NCI-H748 (cell line): ENCODE results near the gene PTPRM.

Source experiments
- DNase-seq: peaks from one replicate; lab custom pipeline; 2025; ENCODE audit not compliant: unreplicated experiment; lab: John Stamatoyannopoulos, UW

The PTPRM gene

DNA sequence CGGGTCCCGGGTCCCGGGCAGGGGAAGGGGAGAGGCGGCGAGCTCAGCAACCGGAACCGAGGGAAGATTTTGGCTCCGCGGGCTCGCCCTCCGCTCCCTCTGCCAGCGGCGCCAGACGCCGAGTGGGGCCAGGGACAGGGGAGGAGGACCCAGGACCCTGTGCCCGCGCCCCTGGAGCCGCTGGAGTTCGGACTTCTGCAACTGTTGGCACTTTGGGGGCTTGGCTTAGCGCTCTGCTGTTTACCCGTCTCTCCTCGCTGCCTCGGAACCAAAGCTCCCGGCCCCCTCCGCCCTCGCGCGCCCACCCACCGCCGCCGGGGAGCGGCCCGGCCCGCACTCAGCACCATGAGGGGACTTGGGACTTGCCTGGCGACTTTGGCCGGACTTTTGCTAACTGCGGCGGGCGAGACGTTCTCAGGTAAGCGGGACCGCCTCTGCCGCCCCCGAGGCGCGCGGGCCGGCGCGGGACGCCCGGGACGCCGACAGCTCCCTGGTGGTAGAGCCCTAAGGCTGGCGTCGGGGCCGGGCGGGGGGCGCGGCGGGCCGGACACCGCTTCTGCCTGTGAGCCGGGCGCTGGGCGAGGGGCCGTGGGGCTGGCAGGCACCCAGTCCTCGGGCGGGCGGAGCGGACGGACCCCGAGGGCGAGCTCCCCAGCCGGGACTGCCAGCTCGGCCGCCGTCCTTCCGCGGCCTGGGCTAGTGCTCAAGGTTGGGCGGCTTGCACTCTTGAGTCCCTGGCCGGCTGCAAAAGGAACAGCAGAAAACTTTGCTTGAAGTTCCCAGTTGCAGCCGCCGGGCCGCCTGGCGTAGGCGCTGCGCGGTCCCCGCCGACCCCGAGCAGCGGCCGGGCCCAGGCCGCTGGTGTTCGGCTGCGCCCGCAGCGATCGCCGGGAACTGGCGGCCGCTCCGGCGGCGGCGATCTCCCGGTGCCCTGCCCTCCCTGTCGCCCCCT lies 634 bp downstream of the PTPRM start:
- DNase-seq: peak; percentile 62

DNA sequence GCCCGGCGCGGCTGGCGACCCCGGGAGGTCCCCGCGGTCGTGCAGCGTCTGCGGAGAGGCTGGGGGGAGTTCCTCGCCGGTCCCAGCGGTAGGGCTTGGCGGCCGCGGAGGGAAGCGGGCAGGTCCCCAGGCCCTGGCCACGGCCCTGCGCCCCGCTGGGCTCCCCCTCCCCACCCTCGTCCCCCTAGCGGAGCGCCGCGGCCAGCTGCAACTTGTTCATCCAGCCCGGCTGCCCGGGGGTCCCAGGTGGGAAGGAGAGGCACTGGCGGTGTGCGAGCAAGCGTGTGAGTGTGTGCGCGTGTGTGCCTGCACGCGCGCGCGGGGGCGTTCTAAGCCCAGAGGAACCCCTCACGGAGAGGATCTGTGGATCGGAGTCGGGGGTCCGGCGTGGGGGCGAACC lies 1.3 kb downstream of the PTPRM start:
- DNase-seq: peak; percentile 62

DNA sequence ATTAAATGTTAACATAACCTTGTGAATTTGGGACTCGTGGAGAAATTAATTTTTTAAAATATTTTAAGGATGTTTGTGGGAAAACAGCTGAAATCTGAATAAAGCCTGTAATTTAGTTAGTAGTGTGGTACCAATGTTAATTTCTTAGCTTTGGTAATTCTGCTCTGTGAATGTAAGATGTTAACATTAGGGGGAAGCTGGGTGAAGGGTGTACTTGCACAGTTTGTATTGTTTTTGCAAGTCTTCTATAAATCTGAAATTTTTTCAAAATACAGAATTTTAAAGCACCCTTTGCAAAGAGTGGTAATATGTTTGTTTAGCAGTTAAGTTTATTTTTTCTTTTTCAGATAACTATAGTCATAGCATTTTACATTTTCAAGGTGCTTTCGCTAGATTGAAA lies 4.5 kb downstream of the PTPRM start:
- DNase-seq: no peak

DNA sequence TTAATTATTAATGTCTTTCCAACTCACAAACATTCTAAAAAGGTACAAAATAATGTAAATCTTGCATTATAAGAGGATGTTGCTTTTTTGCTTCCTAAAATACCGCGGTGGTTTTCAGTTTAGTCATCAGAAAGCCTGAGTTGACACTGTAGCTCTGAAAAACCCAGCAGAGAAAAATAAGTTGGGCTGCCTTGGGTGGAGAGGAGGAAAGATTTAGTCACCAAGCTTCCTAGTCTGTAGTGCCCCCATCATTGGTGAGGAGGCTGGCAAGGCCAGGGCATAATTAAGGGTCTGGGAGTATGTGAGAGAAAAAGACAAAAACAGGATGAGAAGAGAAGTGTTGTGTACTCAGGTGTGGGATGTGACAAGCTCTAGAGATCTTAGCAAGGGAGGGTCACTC lies 5.7 kb downstream of the PTPRM start:
- no peak for DNase-seq

DNA sequence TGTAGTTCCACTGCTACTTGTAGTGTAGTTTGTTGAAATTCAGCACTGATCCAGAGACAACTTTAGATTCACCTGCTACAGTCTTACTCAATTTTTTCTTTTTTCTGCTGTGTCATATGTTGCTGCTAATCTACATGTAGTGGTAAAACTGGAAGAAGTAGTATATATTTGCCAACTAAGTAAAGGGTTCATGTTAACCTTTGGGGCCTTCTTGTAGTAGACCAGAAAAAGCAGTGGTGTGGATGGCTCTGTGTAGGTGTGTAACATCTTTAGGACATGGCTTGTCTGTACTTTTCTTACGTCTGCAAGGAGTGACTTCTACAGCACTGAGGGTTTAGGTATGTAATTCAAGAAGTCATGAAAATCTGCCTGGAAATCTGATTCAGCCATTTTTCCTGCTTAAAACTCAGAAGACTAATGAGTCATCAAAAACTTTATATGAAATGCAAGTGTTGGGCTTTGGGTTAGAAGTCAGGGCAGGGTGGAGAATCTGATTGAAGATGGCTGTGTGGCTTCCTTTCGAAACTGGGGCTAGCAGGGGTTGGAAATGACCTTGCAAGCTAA lies 8.4 kb downstream of the PTPRM start:
- DNase-seq: no peak

DNA sequence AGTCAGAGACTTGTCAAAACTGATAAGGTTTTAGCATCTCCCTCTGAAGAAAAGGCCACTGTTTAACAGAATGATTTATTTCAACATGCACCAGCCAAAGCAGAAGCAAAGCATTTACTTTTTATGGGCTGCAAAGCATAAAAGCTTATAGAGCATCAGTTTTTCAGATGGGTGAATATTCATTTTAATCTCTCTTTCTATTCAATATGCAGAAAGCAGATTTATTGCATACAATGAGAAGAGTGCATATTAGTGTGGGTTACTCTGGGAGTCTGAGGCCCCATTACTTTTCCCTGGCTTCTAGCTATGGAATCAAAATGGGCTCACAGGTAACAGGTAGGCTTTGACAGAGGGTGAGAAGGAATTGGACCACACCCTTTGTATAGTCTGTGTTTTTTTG lies 9.0 kb downstream of the PTPRM start:
- DNase-seq: no peak

DNA sequence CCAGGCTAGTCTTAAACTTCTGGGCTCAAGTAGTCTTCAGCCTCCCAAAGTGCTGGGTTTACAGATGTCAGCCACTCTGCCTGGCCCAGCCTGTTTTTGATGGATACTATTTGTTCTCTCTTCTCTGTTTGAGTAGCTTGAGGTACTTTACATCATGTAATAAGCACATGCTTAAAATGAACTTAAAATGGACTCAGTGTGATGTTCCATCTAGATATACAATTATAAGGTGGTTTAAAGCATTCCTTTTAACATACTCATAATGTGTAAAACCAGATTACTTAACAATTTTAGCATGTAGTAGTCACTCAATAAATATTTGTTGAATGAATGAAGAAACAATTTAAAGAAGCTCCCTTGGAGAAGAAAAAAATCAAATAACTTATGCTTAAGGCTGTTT lies 9.6 kb downstream of the PTPRM start:
- no peak for DNase-seq

DNA sequence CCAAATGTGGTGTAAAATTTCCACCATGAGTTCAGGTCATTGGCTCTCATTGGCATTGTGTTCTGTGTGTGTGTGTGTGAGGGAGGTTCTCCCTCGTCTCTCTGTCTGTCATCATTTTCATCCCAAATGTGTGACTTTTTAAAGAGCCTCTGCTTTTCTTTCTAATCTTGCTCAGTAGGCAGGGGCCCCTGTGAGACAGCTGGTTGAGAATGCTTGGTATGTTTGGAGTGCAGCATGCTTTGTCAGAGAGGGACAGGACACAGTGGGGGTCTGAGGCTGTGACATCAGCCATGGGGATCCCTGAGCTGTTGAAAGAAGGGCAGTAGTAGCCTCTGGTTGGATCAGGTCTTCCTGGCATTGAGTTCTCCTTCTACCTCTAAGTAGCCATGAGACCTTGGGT lies 10.6 kb downstream of the PTPRM start:
- DNase-seq: no peak

DNA sequence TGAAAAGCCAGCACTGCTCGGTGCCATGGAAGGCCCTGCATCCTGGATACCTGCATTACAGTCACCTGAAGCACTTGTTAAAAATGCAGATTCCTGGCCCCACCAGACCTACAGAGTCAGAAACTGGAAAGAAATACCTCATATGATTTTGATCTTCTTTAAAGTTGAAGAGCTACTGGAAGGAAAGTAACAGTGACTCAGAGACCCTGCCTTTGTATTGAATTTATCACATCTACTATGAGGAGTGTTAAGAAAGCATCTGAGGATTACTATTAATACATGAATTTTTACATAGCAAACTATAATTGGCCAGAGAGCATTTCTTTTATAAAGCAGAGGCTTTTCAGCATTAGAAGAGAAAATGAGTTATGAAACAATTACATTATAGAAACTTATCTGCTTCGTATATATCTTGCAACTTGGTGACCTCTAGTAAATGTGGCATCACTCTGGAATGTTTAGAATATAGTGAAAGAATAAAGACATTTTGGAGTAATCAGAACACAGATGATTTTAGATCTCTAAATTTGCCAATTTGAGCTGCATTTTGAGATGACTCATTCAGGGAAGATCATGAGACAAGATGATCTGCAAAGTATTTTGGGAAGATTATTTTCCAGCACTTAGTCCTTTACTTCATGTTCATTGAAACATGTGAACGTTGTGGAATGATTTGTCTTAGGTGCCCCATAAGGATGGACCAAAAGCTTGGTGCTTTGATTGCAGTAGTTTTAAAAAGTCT lies 12.2 kb downstream of the PTPRM start:
- no peak for DNase-seq

DNA sequence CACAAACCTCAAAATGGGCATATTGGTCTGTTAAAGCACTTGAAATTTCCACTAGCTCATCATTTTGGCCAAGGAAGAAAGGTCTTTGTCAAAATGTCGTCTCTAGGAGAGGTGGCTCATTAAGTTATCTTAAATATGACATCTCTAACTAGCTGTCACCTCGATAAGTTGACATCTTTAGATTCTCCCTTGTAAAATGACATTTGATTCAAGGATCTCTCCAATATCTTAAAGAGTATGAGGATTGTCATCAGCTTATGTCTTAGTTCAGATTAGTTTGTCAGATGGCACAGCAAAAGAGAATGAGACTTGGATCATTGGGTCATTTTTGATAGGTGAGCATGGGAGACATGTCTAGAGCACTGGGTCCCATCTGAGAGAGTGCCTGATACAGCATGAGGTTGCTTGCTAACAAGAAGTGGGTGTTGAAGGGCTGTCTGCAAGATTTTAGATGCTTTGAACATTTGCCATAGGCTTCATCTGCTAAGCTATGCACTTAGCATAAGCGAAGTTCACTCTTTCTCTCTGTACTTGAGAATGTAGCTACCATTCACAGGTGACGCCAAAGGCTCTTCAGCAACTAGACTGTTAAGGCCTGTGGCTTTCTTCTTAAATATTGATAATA lies 12.9 kb downstream of the PTPRM start:
- no peak for DNase-seq

DNA sequence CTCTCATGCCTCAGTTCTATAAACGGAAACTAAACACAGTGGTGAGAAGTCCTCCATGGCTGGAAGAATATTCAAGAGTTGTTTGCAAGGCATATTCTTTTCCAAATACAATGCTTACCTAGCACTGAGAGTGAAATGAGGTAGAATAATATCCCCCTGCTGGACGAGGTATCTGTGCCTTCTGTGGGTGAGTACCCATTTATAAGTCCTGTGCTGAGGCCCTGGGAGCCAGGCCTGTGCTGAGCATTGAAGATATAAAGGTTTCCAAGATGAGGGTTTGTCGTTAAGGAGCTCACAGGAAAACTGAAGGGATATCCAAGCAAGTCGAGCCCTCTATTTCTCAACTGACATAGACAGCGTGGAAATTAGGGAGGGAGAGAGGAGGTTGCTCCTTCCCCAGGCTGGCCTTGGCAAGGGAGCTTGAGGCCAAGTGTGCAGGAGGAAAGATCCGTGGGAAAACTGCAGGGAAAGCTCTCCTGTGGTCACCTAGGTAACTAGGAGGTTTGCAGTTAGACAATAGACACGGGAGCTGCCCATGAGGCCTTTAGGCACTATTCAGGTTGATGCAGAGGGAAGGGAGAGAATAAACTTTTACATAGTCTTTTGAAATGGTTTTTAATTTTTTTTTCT lies 17.6 kb downstream of the PTPRM start:
- no peak for DNase-seq

DNA sequence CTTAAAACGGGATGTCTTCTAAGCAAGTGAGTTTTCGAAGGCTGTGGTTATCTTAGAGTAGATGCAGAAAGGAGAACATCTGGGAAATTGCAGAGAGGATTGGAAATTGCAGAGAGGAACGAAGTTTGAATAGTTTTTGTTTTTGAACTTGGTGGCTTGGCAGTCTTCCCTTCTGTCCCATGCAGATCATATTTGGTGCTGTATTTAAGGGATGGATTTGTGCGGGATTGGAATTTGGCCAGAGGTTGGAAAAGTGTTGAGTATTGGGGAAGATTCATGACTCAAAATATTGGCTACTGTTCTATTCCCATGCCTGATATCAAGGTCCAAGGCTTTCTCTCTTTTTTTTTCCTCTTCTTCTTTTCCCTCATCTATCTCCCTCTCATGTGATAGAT lies 18.2 kb downstream of the PTPRM start:
- DNase-seq: no peak

DNA sequence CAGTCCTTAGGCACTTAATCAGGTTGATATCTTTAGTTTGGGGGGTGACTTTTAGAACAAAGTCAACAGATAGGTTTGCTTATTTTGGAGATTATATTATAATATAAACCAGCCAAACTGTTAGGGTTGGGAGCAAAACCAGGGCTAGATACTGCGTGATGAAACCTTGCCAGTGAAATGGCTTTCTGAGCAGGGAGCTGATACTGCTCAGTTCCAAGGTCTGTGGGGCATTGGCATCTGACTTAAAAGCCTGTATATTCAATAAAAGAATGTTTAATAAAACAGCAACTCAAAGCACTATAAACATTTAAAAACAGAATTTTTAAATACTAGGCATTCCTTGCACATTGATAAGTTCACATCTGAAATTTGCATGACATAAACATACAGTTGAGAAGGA lies 19.3 kb downstream of the PTPRM start:
- no peak for DNase-seq

DNA sequence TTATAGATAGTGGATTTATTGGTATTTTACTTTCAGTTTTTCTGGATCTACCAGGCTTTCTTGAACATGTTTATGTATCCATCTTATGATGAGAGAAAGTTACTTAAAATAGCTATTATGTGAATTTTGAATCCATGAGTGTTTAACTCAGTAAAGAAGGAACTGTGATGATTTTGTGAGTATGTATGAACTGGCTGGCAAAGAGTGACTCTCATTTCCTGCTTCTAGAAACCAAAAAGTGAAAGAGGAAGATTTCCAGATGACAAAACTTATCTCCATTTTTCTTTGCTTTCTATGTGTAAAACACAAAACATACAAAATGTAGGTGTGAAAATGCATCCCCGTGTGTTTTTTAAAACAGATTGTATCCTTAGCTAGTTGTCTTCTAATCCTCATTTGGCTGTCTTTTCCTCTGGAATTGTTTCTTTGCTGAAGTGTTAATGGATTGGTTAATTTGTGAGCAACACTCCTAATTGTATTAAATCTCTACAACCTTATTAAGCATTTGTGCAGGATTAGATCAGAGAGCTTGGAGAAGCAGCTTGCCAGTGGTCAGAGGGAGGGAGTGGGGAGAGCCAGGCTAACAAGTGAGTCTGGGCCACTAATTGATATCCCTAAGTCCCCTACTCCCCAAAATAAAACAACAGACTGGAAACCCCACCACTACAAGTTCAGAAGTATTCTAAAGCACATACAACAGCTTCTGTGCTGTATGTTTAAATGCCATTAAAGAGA lies 23.9 kb downstream of the PTPRM start:
- no peak for DNase-seq

DNA sequence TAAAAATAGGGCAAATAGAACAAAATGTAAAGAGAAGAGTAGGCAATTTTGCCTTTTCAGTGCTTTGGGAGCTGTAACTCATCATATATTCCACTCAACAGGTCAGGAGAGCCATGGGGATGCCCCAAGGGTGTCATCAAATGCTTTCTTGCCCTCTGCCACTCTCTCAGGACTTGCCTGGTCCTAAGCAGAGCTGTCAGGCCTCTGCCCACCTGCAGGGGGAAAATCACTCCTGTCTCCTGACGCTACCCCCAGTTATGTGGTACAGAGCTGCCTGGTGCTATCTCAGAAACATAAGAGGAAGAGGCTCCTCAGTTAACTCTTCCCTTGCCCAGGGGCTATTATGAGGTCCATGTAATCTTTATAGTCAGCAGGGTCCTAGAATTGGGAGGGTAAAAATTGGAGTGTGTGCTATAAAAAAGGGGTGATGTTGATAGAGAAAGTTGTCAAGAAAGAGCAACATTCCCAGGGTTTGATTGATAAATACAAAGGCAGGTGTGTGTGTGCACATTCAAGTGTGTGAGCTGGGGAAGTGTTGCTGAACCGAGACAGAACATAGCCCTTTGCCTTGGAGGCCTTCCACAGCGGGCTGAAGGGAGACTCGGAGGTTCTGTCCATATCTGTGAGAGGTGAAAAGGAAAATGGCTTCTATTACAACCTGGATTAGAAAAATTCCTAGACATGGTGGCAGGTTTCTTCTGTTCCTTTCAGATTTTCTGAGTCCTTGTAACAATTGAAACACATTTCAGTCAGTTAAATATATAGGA lies 25.4 kb downstream of the PTPRM start:
- DNase-seq: peak; percentile 18

DNA sequence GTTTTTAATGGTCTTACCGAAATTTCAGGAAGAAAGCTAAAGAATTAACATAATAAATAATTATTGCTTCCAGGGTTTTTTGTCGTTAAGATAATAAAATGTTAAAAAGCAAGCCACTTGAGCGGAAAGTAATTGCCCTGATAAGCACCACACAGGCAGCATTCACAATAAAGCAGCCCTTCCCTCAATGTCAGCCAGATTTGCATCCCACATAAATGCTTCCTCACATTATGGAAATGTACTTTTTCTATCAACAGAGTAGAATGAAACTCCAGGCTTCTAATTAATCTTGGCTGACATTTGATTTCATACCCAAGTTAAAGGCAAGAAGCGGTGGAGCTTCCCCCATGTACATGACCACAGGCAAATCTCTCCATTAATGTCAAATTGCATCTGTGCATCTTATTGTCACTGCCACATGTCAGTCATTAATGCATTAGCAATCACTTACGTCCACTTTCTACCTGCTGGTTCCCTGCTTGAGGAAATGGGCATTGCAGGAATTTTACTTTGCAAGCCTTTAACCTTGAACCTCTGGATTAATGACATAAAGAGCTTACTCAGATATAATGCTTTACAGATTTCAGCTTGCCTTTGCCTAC lies 26.2 kb downstream of the PTPRM start:
- DNase-seq: peak; percentile 46

DNA sequence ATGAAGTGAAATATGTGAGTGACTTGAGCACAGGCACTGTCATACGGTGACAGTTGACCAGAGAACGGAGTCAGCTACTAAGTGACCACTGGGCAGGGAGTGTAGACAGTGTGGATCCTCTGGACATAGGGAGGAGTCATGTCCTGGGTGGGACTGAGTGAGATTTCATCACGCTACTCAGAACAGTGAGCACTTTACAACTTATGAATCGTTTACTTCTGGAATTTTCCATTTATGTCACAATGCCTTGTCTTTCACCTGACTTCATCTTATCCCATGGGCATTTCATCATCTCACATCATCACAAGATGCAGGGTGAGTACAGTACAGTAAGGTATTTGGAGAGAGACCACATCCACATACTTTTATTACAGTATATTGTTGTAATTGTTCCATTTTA lies 29.0 kb downstream of the PTPRM start:
- no peak for DNase-seq

DNA sequence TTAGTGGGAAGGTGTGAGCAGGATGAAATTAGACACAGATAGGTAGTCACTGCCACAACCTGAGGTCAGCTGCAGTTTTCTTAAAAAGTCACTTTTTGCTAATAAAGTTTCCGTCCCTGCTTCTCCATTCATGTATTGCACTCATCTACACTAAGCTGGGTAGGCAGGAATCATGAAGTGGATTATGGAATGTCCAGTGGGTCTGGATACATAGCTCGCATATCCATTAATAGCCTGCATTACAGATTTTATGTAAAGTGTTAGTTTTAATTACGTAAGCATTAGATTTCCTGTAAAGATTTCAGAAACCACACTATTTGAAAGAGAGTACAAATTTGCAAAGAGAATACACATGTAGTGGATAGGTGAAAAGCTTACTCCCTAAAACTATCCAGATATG lies 30.4 kb downstream of the PTPRM start:
- DNase-seq: no peak
